RCC 7860 (cell line): Measurements from ENCODE around the gene NFKBIL1.
"Not testable (repeated sequence)": the region's sequence is repeated elsewhere in the genome, so short reads cannot be mapped to it uniquely, and the experiment has no call there.

Experiments used
- DNase-seq: peaks from one replicate; pipeline ENCODE4 v3.0.0-alpha.2; 2015; ENCODE audit warnings: low spot score
- FAIRE-seq: peaks from 2 replicates; lab custom pipeline; 2012; peaks lifted over from hg19 to GRCh38; lab: Jason Lieb, UNC

Gene NFKBIL1

DNA sequence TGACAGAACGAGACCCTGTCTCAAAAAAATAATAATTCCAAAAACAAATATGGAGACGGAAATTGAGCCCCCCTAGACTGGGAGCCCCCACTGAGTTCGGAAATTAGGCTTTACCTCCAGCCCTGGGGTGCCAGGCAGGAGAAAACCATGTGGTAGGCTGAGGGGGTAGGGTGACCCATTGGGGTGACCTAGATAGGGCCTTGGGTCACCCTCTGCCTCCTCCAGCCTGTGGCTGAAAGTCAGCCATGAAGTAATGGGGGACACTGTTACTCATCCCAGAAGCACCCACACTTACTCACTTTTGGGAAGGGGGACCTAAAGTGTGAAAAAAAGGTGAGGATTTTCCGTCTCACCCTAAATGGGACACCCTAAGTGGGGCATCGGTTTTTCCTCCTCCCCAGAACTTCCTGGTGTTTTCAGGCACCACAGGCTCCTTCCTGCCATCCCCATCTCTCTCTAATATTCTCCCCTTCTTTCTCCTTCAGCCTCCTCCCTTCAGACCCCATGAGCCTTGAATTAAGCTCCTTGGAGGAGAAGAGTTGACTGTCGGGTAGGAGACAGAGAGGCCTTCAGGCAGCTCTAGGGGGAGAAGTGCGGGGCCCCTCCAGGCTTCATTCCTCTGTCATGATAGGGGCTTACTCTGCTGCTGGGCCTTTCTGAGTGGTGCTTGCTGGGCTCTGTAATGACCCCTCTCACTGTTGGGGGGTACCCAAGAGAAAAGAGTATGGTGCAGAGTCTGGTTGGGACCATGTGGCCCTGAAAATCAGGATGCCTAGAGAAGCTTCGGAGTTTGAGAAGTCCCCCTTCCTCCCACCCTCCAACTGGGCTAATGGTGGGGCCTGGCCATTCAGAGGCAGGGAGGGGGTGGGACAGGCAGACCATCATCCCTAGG lies 32.4 kb downstream of the NFKBIL1 start:
- FAIRE-seq (no peak), DNase-seq (no peak)

DNA sequence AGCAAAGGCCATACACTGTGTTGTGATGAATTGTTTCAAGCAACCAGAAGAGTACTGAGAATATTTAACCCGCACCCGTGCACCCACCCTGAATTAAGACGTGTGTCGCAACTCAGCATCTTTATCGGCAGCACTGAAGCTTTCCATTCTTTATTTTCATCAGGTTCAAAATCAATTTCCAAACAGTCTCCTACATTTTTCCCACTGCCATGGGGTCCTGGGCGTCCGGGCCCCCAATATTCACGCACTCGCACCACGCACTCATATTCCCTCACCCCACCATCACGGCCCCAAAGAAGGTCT lies 33.0 kb downstream of the NFKBIL1 start:
- DNase-seq (no peak), FAIRE-seq (no peak)

DNA sequence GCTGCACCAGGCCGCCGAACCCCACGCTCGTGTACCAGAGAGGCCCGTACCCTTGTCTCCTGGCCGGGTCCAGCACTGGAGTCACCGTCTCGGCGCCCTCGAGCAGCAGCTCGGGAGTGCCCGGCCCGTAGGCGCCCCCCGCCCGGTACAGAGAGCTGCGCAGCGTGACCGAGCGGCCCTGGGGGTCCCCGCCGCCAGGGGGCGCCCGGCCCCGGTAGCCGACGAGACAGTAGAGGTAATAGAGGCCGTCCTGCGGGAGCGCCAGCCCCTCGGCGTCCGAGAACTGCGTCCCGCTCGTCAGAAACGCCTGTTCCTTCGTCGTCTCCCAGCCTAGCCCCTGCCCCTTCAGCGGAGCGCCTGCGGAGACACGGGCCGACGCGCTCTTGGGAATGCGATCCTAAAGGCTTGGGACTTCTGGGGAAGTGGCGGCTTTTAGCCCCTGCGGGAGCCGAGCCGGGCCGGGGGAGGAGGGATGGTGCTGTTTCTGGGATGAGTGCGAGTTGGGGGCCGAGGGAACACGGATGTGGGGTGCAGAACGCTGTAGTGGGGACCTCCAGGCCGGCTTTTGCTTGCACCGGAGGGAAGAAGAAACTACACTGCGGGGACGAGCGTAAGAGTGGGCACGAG lies 33.5 kb downstream of the NFKBIL1 start:
- DNase-seq (peak; percentile 62), FAIRE-seq (no peak)

DNA sequence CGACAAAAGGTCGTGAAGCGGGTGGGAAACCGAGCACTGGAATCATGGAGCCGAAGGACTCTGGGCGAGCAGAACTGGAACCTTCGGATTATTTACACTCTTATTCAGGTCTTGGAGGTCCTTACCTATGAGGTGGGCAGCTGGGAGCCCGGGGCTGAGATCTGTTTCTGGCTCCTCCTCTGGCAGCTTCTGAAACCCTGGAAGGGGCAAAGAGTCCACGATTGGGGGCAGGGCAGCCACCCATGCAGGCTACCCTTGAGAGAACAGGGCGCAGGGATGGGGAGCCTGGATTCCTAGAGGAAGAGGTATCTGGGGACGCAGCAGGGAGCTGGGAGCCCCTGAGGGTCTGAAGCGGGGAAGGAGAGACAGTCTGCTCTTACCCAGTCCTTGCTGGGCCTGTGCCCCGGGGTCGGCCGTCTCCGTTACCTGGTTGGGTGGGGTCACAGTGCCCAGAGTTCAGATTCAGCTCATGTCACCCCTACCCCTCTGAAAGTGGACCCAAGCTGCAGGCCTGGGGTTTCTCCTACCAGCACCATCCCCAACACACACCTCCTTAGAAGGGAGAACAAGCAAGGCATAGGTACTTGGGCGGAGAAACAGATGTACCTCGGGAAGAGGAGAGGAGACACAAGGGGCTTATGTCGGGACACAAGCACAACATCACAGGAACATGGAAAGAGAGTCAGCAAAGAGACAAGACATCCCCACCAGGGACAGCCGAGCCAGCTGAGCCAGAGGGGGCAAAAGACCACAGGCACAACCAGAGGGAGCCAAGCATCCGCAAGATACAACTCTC lies 34.2 kb downstream of the NFKBIL1 start:
- FAIRE-seq (no peak), DNase-seq (no peak)

DNA sequence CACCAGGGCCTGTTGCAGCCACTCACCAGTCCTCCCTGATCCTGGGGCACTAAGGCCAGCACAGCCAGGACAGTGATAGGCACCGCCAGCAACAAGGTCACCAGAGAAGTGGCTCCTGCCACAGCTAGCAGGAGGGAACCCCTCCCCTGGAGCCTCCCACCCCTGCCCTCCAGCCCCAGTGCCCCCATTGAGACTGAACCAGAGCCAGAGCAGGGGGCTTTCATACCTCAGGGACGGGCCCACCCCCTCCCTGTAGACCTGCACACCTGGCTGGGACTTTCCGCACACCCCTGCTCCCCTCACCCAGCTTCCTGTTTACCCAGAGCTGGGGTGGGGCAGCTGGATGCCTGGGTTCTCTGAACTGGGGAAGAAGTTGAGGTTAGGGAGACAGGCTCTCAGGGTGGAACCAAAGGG lies 34.8 kb downstream of the NFKBIL1 start, which contains the start of gene LTB:
Gene LTB, minus strand, starts transcription at position 195 of the 414 bp plus-strand sequence. Its CDS starts 7 bp downstream, at position 188.
- FAIRE-seq, result no peak
- DNase-seq, result no peak

DNA sequence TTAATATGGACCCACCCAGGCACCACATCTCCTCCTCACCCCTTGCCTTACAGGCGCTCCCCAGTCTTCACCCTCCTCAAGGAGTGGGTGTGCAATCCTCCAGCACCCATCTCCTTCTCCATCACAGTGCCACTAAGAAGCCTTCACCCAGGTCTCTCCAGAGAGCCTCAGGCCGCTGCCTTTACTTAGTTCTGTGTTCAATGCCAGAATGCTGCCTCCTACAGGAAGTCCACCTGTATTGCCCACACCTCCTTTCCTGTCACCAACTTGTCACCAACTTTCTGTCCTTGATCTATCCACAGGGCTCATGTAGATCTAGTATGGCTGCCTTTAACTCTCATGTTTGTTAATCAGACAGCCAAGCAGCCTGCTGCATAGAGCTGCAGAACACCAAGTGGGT lies 38.1 kb downstream of the NFKBIL1 start:
- FAIRE-seq (no peak), DNase-seq (peak; percentile 8)

DNA sequence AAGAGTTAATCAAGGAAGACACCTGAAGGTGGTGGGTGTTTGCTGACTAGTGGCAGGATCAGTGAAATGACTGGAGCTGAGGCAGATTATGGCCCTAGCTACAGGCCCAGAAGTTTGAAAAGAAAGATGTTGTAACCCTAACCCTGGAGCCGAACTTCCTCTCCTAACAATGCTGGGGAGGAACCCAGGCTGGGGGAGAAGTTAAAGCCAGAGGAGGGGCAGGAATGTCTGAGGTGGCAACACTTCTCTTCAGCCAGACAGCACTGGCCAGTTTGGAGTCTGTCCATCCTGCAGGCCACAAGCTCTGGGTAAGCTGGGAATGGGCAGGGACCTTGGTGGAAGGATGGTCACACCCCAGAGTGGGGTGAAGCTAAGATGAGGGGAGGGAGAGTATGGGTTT lies 38.6 kb downstream of the NFKBIL1 start, which contains the start of gene LST1:
Gene LST1, plus strand, starts transcription at position 270 of the 400 bp plus-strand sequence. CDS start 1,023 bp downstream, outside the sequence.
- FAIRE-seq, result no peak
- DNase-seq, result no peak

DNA sequence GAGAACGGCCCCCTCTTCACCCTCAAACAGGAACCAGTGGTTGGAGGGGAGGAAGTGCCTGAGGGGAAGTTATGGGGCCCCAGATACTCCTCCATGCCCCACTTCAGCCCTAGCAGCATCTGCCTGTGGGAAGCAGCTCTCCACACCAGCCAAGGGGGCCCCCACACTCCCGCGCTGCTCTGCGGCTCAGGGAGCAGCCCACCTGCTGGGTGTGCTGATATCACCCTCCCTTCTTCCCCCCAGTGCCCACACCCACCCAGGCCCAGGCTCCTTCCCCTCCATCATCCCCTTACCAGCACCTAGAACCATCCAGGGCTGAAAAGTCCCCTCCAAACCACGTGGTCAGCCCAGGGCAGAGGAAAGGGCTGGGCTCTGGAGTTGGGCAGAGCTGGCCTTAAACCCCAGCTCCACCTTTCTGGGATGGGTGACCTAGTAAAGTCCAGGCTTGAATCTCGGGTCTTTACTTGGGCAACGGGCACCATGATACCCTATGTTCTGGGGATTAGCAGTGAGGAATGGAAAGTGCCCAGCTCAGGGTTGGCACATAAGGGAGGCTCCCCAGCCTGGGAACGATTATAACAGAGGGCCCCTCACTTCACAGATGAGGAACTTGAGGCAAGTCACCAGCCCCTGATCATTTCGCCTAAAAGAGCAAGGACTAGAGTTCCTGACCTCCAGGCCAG lies 39.3 kb downstream of the NFKBIL1 start:
- DNase-seq, result no peak
- FAIRE-seq, result no peak

DNA sequence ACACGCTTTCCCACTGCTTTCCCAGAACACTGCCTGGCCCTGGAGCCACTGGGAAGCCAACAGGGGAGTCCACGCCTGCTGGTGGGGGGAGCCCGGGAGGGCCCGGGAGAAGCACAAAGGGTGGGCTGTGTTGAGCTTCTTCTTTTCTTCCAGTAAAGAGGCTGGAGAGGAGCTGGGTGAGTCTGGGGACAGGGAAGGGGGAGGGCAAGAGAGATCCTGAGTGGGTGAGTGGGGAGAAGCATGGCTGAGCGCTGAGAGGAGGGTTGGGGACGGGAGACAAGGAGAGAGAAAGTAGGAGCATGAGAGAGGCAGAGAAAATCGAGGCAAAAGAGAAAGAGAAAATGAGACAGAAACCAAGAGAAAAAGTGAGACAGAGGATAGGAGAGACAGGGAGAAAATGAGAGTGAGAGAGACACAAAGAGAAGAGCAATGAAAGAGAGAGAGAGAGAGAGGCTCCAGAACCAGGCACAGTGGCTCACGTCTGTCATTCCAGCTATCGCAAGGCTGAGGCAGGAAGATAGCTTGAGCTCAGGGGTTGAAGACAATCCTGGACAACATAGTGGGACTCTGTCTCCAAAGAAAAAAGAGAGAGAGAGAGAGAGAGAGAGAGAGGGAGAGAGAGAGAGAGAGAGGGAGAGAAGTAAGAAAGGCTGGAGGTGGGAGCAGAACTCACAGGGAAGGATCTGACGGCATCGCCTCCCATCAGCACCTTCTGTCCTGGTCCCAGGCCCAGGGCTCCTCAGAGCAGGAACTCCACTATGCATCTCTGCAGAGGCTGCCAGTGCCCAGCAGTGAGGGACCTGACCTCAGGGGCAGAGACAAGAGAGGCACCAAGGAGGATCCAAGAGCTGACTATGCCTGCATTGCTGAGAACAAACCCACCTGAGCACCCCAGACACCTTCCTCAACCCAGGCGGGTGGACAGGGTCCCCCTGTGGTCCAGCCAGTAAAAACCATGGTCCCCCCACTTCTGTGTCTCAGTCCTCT lies 40.7 kb downstream of the NFKBIL1 start:
- DNase-seq, result no peak
- no peak for FAIRE-seq

DNA sequence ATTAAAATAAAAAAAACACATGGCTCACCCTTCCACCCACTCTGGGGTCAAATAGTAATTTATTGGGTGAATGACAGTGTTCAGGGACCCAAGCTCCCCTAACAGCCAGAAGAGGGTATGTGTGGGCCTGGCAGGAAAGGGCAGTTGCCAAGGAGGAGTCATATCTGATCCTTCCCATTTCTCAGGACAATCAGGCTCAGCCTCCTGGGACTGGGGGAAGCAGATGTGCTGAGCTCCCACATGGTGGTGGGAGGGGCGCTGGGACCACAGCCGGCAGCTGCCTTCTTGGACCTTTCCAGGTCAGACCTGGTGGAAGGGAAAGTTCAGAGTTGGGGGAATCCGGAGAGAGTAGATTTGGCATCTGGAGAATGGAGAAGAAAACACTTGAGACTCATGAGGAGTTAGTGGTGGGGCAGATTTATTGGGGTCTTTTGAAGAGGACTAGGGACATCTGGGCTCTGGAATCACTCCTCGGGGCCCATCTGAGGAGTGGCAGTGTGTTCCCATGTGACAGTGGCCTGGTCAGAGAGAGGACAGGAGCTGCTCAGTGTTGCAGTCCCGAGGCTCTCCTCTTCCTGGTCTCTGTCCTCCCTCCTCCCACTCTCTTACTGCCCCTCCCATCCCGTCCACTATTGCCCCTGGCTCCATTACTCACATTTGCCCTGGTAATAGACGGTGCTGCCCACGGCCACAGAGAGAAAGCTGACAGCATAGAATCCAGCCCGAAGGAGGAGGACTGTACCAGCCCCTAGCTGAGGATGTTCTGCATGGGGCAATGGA lies 41.7 kb downstream of the NFKBIL1 start:
- no peak for DNase-seq
- FAIRE-seq, result no peak

DNA sequence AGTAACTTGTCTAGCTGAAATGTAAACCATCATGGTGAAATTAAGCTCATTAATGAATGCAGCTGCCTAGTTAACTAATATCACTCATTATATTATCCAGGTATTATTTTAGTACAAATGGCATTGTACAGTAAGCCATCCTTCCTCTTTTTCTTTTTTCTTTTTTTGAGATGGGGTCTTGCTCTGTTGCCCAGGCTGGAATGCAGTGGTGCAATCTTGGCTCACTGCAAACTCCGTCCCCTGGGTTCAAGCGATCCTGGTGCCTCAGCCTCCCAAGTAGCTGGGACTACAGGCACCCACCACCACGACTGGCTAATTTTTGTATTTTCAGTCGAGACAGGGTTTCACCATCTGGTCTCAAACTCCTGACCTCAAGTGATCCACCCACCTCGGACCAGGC lies 43.3 kb downstream of the NFKBIL1 start:
- DNase-seq, FAIRE-seq: not testable (repeated sequence)

DNA sequence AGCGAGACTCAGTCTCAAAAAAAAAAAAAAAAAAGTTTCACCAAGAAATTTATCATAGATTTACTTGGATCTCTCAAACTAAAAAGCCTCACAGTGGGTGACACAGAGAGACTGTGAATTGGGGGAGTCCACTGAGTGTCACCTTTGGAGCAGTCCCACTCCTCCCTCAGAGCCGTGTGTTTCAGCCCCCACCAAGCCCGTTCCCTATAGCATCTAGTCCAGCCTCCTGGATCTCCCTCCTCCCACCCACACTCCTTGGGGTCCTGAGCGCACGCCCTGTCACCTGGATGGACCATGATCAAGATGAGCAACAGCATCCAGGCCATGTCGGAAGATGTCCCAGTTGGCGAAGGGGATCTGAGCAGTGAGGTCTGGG lies 45.0 kb downstream of the NFKBIL1 start:
- no peak for DNase-seq
- no peak for FAIRE-seq

DNA sequence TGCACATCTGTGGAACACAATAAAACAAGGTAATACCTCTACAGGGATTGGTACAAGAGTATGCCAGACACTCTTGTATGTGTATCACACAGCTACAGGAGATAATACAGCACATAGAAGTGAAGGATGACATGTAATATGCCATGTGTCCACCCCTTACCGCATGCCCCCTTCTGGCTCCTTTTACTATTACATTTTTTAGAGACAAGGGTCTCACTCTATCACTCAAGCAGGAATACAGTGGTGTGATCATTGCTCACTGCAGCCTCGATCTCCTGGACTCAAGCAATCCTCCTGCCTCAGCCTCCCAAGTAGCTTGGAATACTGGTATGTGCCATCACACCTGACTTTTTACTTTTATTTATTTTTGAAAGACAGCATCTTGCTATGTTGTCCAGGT lies 49.6 kb downstream of the NFKBIL1 start:
- FAIRE-seq (no peak), DNase-seq (peak; percentile 43)

DNA sequence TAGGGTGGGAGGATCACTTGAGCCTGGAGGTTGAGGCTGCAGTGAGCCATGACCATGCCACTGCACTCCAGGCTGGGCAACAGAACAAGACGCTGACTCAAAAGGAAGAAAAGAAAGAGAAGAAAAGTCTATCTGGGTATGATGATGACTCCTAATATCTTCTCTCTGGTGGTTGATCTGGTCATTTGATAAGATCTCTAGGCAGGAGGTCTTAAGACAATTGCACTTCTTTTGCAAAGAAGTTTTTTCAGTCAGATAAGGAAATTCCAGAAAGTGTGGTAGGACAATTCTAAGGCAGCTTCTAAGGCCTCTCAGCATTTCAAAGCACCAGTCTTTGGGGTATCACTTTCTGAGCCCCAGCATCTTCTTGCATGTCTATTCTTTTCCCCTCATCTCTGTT lies 59.9 kb downstream of the NFKBIL1 start:
- FAIRE-seq (no peak), DNase-seq (no peak)
